ENCODE results near the gene CAPZB.

DNA sequence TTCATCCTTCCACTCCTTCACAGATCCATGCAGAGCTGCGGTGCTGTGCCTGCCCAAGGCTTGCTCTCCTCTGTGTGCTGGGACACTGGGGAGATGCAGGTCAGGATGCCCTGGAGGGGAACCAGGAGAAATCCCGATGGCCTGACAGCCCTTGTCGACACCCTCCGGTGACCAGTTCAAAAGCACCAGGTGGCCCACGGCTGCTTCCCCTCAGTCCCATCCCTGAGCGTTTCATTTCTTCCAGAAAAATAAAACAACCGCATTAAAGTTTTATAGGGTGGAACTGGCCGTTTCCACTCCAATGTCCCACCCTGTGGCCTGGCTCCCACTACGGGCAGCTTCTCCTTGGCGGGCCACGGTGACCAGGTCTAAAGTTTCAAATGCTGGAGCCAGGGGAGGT lies 124.9 kb downstream of the CAPZB start:
- TF ChIP-seq POLR2A (IDR thresholded peaks at IDR 0.05) (no peak), CTCF (IDR thresholded peaks at IDR 0.05) (no peak)
